ENCODE data around the gene ZNHIT2. TPM values are rescaled to one million over a fixed set of nuclear protein-coding genes. Genes with fewer than 3 reads are reported as not detected.

The ZNHIT2 gene
- total and polyA plus RNA-seq, 2 of the 13 experiments (the other 11 are each of a cell fraction or from before 2014, with no cell fraction given), result 1.1 to 6.5 TPM

- TF ChIP-seq ATF2 (CRISPR knock-in tag; IDR thresholded peaks at IDR 0.05) (peak; percentile 68; the same call in 1 of the 2 replicates), ARID3A (IDR thresholded peaks at IDR 0.05; ENCODE audit: low read depth, low read length) (no peak), GTF2F1 (IDR thresholded peaks at IDR 0.05; ENCODE audit: low read length) (peak; percentile 35; the same call in 1 of the 2 replicates), NR1H2 (CRISPR knock-in tag; IDR thresholded peaks at IDR 0.05; ENCODE audit: borderline replicate concordance, low read depth) (0 out of 2 replicates have a peak, but pooled peaks have one; percentile 5), TEAD3 (CRISPR knock-in tag; optimal IDR thresholded peaks at IDR 0.05; ENCODE audit: borderline replicate concordance) (peak; percentile 91), ZNF337 (CRISPR knock-in tag; IDR thresholded peaks at IDR 0.05; ENCODE audit: borderline replicate concordance, low read depth) (no peak), DR1 (CRISPR knock-in tag; IDR thresholded peaks at IDR 0.05) (peak; percentile 99), KMT2B (CRISPR knock-in tag; IDR thresholded peaks at IDR 0.05) (peak; percentile 83), MEIS2 (CRISPR knock-in tag; IDR thresholded peaks at IDR 0.05) (no peak), ZSCAN20 (CRISPR knock-in tag; IDR thresholded peaks at IDR 0.05; ENCODE audit: borderline replicate concordance) (no peak), ZNF878 (CRISPR knock-in tag; IDR thresholded peaks at IDR 0.05) (no peak), ZFY (CRISPR knock-in tag; IDR thresholded peaks at IDR 0.05) (peak; percentile 94; the same call in 1 of the 2 replicates), IRF2 (CRISPR knock-in tag; IDR thresholded peaks at IDR 0.05) (peak; percentile 85), ZGPAT (CRISPR knock-in tag; IDR thresholded peaks at IDR 0.05) (peak; percentile 63; the same call in 1 of the 2 replicates), ZSCAN31 (CRISPR knock-in tag; IDR thresholded peaks at IDR 0.05; ENCODE audit: low read depth) (peak; percentile 95), HOXA7 (CRISPR knock-in tag; IDR thresholded peaks at IDR 0.05) (no peak), SP2 (CRISPR knock-in tag; IDR thresholded peaks at IDR 0.05) (peak; percentile 37; the same call in 1 of the 2 replicates), ARID5B (CRISPR knock-in tag; IDR thresholded peaks at IDR 0.05) (peak; percentile 32; the same call in 1 of the 2 replicates), YEATS2 (CRISPR knock-in tag; IDR thresholded peaks at IDR 0.05; ENCODE audit: borderline replicate concordance) (peak; percentile 94), SOX13 (IDR thresholded peaks at IDR 0.05) (no peak), SOX13 (CRISPR knock-in tag; conservative IDR thresholded peaks at IDR 0.05 in 1 of 2, IDR thresholded peaks at IDR 0.05 in 1 of 2) (0 out of 4 replicates have a peak, but pooled peaks of 1 of the 2 experiments have one; percentile 20)
These were observed 4.6 kb upstream of the ZNHIT2 start, which contains the start of the genes FAU and MRPL49 (continued) for GRCh38 chr11:65121865-65122696.
